ENCODE data around the gene NRCAM.

DNA sequence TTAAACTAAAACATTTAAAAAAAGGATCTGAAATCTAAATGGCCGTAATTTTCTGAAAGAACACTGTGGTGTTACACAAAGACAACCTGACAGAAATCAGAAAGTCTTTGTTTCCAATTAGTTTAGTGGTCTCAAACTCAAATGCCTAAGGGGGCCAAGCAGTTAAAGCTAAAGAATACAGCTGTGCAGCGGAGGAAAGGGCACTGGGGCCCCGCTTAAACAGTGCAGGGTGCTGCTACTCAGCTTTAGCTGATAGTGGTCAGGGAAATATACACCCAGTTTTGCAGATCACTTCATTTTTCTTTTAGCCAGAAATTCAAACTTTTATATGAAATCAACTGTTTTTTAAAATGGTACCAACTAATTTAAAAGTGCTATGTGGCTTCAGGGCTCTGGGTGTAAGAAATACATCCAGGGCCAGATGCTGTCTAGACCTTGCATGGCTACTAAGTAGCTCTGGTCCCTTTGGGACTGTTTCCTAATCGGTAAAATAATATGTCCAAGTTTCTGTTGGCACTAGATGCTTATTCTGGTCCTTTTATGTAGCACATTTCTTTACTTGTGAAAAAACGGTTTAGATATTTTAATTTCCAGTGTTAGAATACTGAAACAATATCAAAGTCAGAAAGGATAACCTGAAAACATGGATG, 164.3 kb downstream of the NRCAM start:
- TF ChIP-seq, protein P1, sequence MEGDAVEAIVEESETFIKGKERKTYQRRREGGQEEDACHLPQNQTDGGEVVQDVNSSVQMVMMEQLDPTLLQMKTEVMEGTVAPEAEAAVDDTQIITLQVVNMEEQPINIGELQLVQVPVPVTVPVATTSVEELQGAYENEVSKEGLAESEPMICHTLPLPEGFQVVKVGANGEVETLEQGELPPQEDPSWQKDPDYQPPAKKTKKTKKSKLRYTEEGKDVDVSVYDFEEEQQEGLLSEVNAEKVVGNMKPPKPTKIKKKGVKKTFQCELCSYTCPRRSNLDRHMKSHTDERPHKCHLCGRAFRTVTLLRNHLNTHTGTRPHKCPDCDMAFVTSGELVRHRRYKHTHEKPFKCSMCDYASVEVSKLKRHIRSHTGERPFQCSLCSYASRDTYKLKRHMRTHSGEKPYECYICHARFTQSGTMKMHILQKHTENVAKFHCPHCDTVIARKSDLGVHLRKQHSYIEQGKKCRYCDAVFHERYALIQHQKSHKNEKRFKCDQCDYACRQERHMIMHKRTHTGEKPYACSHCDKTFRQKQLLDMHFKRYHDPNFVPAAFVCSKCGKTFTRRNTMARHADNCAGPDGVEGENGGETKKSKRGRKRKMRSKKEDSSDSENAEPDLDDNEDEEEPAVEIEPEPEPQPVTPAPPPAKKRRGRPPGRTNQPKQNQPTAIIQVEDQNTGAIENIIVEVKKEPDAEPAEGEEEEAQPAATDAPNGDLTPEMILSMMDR (IDR thresholded peaks at IDR 0.05) = no peak
- TF ChIP-seq POLR2A (IDR thresholded peaks at IDR 0.05) = no peak
